HEK293T (cell line): ENCODE data around the gene HSFX4.
A peak's percentile ranks its signal among the peaks of the same experiment; 100 is the strongest.
"Not testable (repeated sequence)": the region's sequence is repeated elsewhere in the genome, so short reads cannot be mapped to it uniquely, and the experiment has no call there.

ENCODE experiments used
- CTCF ChIA-PET: fragments of 350-600 bp; formaldehyde crosslinking; extraction: SDS; loops from one replicate; lab custom pipeline; 2021; ENCODE audit warnings: antibody characterized with exemption, inconsistent platforms; lab: Yijun Ruan, JAX
- POLR2A ChIA-PET: fragments of 350-600 bp; formaldehyde crosslinking; extraction: SDS; loops from one replicate; lab custom pipeline; 2020; ENCODE audit warnings: antibody characterized with exemption, inconsistent platforms; lab: Yijun Ruan, JAX
- DNase-seq: peaks from one replicate; pipeline ENCODE4 v3.0.0; 2012; ENCODE audit warnings: mixed read lengths; ENCODE audit errors: extremely low spot score
- ARNT ChIP-seq: fragments of 450-650 bp; IDR thresholded peaks from 2 replicates; pipeline ENCODE4 v1.6.1; 2017; ENCODE audit warnings: mild to moderate bottlenecking
- BHLHE40 ChIP-seq: fragments of 450-650 bp; IDR thresholded peaks from 2 replicates; pipeline ENCODE4 v1.6.1; 2016; ENCODE audit warnings: mild to moderate bottlenecking, moderate library complexity, borderline replicate concordance
- CTBP1 ChIP-seq: fragments of 450-650 bp; IDR thresholded peaks from 2 replicates; pipeline ENCODE4 v1.6.1; 2016; ENCODE audit warnings: borderline replicate concordance
- ELF4 ChIP-seq: fragments of 450-650 bp; IDR thresholded peaks from 2 replicates; pipeline ENCODE4 v1.6.1; 2017; ENCODE audit warnings: antibody characterized with exemption
- FOXA1 ChIP-seq: fragments of 450-650 bp; IDR thresholded peaks from 2 replicates; pipeline ENCODE4 v1.6.1; 2016; ENCODE audit warnings: mild to moderate bottlenecking
- FOXK2 ChIP-seq: fragments of 450-650 bp; IDR thresholded peaks from 2 replicates; pipeline ENCODE4 v1.6.1; 2016; ENCODE audit warnings: mild to moderate bottlenecking
- FOXM1 ChIP-seq: fragments of 450-650 bp; IDR thresholded peaks from 2 replicates; pipeline ENCODE4 v1.6.1; 2017; ENCODE audit warnings: mild to moderate bottlenecking, borderline replicate concordance
- HDGF ChIP-seq: fragments of 450-650 bp; IDR thresholded peaks from 2 replicates; pipeline ENCODE4 v1.6.1; 2017; ENCODE audit warnings: antibody characterized with exemption, borderline replicate concordance
- L3MBTL2 ChIP-seq: fragments of 450-650 bp; conservative IDR thresholded peaks from 2 replicates; pipeline ENCODE4 v1.6.1; 2016; ENCODE audit warnings: mild to moderate bottlenecking
- LEF1 ChIP-seq: fragments of 450-650 bp; IDR thresholded peaks from 2 replicates; pipeline ENCODE4 v1.6.1; 2017; ENCODE audit warnings: mild to moderate bottlenecking, borderline replicate concordance
- NFRKB ChIP-seq: fragments of 450-650 bp; IDR thresholded peaks from 2 replicates; pipeline ENCODE4 v1.6.1; 2016; ENCODE audit warnings: mild to moderate bottlenecking, moderate library complexity
- PKNOX1 ChIP-seq: fragments of 450-650 bp; IDR thresholded peaks from 2 replicates; pipeline ENCODE4 v1.6.1; 2016
- SP1 ChIP-seq: fragments of 450-650 bp; IDR thresholded peaks from 2 replicates; pipeline ENCODE4 v1.6.1; 2017
- SUZ12 ChIP-seq: fragments of 450-650 bp; IDR thresholded peaks from 2 replicates; pipeline ENCODE4 v1.6.1; 2016; ENCODE audit warnings: mild to moderate bottlenecking
- TARDBP ChIP-seq: fragments of 450-650 bp; IDR thresholded peaks from 2 replicates; pipeline ENCODE4 v1.6.1; 2016
- ZNF384 ChIP-seq: fragments of 450-650 bp; IDR thresholded peaks from 2 replicates; pipeline ENCODE4 v1.6.1; 2016

The HSFX4 gene

DNA sequence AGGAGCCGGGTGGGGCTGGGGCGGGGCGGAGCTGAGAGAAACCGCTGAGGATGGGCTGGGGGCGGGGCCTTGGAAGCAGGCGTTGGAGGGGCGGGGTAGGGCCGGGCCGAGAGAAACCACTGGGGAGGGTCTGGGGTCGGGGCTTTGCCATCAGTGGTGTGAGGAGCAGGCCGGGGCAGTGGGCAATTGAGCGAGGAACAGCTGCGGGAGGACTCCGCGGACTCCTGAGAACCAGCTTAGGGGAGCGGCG lies 10.2 kb downstream of the HSFX4 start:
- DNase-seq: no peak
- TF ChIP-seq LEF1: no peak
- no peak for TF ChIP-seq FOXK2
- TF ChIP-seq ARNT: no peak
- TF ChIP-seq ZNF384: no peak
- TF ChIP-seq SUZ12: no peak
- TF ChIP-seq FOXA1: no peak
- TF ChIP-seq CTBP1: no peak
- no peak for TF ChIP-seq FOXM1
- no peak for TF ChIP-seq PKNOX1
- TF ChIP-seq NFRKB: no peak
- no peak for TF ChIP-seq TARDBP
- no peak for TF ChIP-seq ELF4
- no peak for TF ChIP-seq HDGF
- TF ChIP-seq L3MBTL2: no peak
- no peak for TF ChIP-seq SP1
- TF ChIP-seq BHLHE40: no peak
- ChIA-PET CTCF (interaction anchor here (0.6 to 1.1 kb wide), 3 partner anchors 9 to 744 kb away, joined by 3 to 4 read pairs (median 3); no protein-coding TSS in a partner anchor), POLR2A (no interaction called here)

- TF ChIP-seq SP1 (peak; percentile 75), SUZ12 (no peak), HDGF (peak; percentile 70; the same call in 1 of the 2 replicates), BHLHE40 (no peak)
- ChIA-PET POLR2A (no interaction called here), CTCF (interaction anchor here (0.6 to 1.1 kb wide), 6 partner anchors 8 to 744 kb away, joined by 3 to 10 read pairs (median 4); no protein-coding TSS in a partner anchor)
- DNase-seq: peak; percentile 83
These were observed 10.7 kb downstream of the HSFX4 start for GRCh38 chrX:149939905-149940673.

DNA sequence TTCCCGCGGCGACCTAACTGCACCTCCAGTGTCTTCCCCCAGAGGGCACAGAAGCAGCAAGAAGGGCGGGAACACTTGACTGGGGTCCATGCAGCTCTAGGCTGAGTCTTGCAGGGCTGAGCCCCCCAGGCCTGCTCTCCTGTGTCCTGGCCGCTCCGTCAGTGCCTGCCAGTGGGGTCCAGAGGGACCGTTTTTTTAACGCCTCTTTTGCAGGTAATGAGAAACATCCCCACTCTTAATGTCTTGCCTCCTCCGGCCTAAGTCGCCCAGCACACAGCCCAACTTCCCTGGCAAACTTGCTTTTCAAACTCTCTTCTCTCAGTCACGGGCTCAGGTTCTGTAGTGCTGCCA lies 11.3 kb downstream of the HSFX4 start:
- POLR2A ChIA-PET, DNase-seq: not testable (repeated sequence)
- CTCF ChIA-PET: interaction anchor here (0.7 to 1.1 kb wide), 5 partner anchors 8 to 743 kb away, joined by 3 to 10 read pairs (median 4); no protein-coding TSS in a partner anchor
- TF ChIP-seq L3MBTL2: peak; percentile 26

GRCh38 chrX:149945087-149945670 lies 15.8 kb downstream of the HSFX4 start:
- POLR2A ChIA-PET, CTCF ChIA-PET, DNase-seq: not testable (repeated sequence)

- POLR2A ChIA-PET, DNase-seq, CTCF ChIA-PET: not testable (repeated sequence)
These were observed 16.4 kb downstream of the HSFX4 start for GRCh38 chrX:149945820-149946219.

DNA sequence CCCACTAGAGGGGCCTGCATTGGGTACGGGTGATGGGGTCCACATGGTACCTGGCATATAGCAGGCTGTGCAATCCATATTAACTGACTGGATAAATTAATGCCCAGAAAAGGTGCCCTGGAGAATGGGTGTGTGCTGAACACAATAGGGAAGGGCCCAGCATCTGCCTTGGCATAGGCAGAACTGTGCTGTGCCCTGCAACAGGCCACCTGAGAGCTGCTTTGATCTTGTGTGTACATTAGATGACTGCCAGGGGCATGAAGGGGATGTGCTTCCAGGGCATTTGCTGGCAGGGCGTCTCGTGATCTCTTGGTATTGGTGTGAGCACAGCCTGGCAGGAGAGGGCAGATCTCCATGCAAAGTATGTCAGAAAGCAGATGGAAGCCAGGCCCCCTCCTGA lies 17.6 kb downstream of the HSFX4 start:
- DNase-seq, CTCF ChIA-PET, POLR2A ChIA-PET: not testable (repeated sequence)

- no peak for TF ChIP-seq L3MBTL2
- TF ChIP-seq BHLHE40: no peak
- no peak for TF ChIP-seq HDGF
- no peak for TF ChIP-seq ELF4
- no peak for TF ChIP-seq CTBP1
- no peak for TF ChIP-seq FOXK2
- TF ChIP-seq TARDBP: no peak
- no peak for TF ChIP-seq ARNT
- TF ChIP-seq SUZ12: no peak
- no peak for TF ChIP-seq NFRKB
- TF ChIP-seq ZNF384: no peak
- CTCF ChIA-PET: interaction anchor here (0.6 to 0.7 kb wide), 3 partner anchors 8 to 735 kb away, joined by 3 to 4 read pairs (median 4); no protein-coding TSS in a partner anchor
- POLR2A ChIA-PET: no interaction called here
- DNase-seq: no peak
These were observed 18.6 kb downstream of the HSFX4 start for GRCh38 chrX:149948016-149948415.

DNA sequence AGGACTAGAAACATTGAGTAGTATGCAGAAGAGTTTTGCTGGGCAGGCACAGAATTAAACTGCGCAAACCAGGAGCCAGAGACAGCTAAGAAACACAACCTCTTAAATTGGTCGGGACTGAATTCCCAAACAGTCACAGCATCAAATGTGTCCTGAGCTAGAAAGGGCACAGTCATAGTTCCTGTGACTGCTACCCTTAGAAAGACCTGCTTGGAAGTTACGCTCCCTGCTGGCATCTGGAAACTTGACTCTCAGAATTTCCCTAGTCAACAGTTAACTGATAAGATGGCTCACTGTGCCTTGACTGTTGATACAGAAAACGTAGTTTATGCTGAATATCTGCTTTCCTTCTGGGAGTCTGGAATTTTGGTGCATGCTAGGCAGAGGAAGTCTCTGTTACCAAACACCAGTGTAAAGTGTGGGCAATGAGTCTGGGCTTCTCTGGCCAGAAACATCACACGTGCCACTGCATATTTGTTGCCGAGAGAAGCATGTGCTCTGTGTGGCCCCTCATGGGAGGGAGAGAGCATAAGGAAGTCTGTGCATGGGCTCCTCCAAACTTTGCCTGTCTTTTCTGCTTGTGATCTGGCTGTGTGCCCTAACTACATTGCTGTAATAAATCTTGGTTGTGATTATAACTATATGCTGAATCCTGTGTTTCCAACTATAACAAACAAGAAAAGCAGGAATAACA lies 20.5 kb downstream of the HSFX4 start:
- POLR2A ChIA-PET: no interaction called here

More for the DNA sequence above, 20.5 kb downstream of the HSFX4 start:
- CTCF ChIA-PET: interaction anchor here (1.0 to 1.1 kb wide), 2 partner anchors 10 to 529 kb away, joined by 3 to 10 read pairs; no protein-coding TSS in a partner anchor
- TF ChIP-seq LEF1 (no peak), HDGF (no peak), NFRKB (no peak), TARDBP (no peak), ARNT (no peak), L3MBTL2 (no peak), PKNOX1 (no peak), FOXK2 (no peak), ZNF384 (no peak), ELF4 (no peak), BHLHE40 (no peak), CTBP1 (no peak), SP1 (no peak), FOXM1 (no peak), FOXA1 (no peak), SUZ12 (no peak)
- DNase-seq: no peak
